GM13977 (cell line): ENCODE data around the gene MMAA.

Source experiments
- DNase-seq: peaks from one replicate; pipeline ENCODE4 v3.0.0; 2012; ENCODE audit warnings: low spot score
- in situ Hi-C: fragments of 300-500 bp; cut with MboI; formaldehyde crosslinking; loops from one replicate; pipeline ENCODE4 v1.12.0; 2022; ENCODE audit warnings: low sequenced_read_pairs, low pct_unique_long_range_greater_than_20kb, mixed read lengths, inconsistent platforms; ENCODE audit not compliant: unreplicated experiment
- TF ChIP-seq, protein P1 (sequence below): IDR thresholded peaks from 2 replicates; pipeline ENCODE4 v1.5.1; 2012; ENCODE audit warnings: mild to moderate bottlenecking, control low read depth; ENCODE audit not compliant: insufficient read depth; ENCODE audit errors: extremely low read depth, missing control alignments

MMAA gene

DNA sequence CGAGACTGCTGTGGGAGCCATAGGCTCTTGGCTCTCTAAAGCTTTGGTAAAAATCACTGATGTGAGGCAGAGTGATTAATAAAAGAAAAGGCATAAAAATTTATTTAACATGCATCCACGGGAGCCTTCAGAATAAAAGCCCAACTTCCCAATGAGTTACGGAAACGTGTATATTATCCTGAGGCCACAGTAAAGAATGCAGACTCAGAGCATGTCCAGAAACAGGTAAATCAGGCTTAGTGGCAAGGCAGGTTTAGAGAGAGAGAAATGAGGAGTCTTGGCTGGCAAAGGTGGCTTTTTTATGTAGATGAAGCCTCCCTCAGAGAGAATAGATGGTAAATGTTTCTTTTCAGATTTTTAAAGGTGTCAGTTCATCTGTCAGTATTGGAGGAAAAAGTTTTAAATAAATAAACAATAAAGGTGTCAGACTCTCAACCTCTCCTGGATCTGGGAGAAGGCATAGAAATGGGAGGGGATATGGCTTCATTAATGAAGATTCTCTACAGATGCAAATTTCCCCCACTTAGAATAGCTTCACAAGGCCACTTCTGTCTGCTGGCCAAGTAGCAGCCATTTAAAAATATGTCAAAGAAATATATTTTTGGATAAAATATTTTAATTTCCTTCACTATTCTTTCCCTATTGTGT lies 84.8 kb downstream of the MMAA start:
- TF ChIP-seq, protein P1, sequence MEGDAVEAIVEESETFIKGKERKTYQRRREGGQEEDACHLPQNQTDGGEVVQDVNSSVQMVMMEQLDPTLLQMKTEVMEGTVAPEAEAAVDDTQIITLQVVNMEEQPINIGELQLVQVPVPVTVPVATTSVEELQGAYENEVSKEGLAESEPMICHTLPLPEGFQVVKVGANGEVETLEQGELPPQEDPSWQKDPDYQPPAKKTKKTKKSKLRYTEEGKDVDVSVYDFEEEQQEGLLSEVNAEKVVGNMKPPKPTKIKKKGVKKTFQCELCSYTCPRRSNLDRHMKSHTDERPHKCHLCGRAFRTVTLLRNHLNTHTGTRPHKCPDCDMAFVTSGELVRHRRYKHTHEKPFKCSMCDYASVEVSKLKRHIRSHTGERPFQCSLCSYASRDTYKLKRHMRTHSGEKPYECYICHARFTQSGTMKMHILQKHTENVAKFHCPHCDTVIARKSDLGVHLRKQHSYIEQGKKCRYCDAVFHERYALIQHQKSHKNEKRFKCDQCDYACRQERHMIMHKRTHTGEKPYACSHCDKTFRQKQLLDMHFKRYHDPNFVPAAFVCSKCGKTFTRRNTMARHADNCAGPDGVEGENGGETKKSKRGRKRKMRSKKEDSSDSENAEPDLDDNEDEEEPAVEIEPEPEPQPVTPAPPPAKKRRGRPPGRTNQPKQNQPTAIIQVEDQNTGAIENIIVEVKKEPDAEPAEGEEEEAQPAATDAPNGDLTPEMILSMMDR: no peak
- in situ Hi-C loops: no loop called here
- DNase-seq: no peak

GRCh38 chr4:145709336-145709735 lies 90.2 kb downstream of the MMAA start:
- TF ChIP-seq, protein P1: no peak
- DNase-seq: no peak
- in situ Hi-C loops: no loop called here
